Measurements from ENCODE around the gene ADRA1B. TPM values are rescaled to one million over a fixed set of nuclear protein-coding genes. Genes with fewer than 3 reads are reported as not detected.

ADRA1B gene
- polyA plus RNA-seq, 1 experiment, result 0.58 TPM

DNA sequence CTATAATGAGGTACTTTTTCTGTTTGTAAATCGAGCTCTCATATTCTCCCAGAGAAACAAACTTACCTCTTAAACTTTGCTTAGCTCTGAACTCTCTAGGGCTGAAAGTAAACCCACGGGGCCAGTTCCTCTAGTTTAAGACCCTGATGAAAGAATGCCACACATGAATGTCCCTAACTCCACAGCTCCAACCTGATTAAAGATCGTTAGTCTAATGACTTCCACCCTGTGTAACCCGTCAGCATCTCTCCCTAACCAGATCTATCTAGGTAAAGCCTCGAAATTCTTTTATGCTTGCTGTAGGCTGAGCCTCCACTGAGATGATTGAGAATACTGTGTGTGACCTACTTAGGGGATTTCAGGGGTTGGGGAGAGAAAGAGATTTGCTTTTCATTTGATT lies 27.0 kb downstream of the ADRA1B start:
- Histone ChIP-seq H3K9me3 (ENCODE audit: control insufficient read depth, insufficient read depth, low read length) (no peaks in the 10 kb centered on the region), H3K27ac (ENCODE audit: low read depth, low read length) (no peak overlapping the region), H3K4me3 (ENCODE audit: low read depth, low read length) (no peak overlapping the region), H3K27me3 (ENCODE audit: control insufficient read depth, insufficient read depth, low read length) (no peaks in the 10 kb centered on the region)
- POLR2A ChIA-PET, result no interaction called here
- DNase-seq (ENCODE audit: low read depth, low spot score), result no peak
- CTCF ChIA-PET, result no interaction called here
- no peak for TF ChIP-seq CTCF (IDR thresholded peaks at IDR 0.05; ENCODE audit: low read depth, low read length)

GRCh38 chr5:159944056-159944600 lies 27.8 kb downstream of the ADRA1B start:
- no peaks in the 10 kb centered on the region for H3K9me3 ChIP-seq (ENCODE audit: control insufficient read depth, insufficient read depth, low read length)
- CTCF ChIA-PET, result interaction anchor here (0.6 to 1.5 kb wide), 3 partner anchors 22 to 103 kb away, joined by 3 to 5 read pairs (median 3); no protein-coding TSS in a partner anchor
- POLR2A ChIA-PET, result no interaction called here
- no peaks in the 10 kb centered on the region for H3K27me3 ChIP-seq (ENCODE audit: control insufficient read depth, insufficient read depth, low read length)
- no peak for DNase-seq (ENCODE audit: low read depth, low spot score)
- no peak overlapping the region for H3K27ac ChIP-seq (ENCODE audit: low read depth, low read length)
- TF ChIP-seq CTCF (IDR thresholded peaks at IDR 0.05; ENCODE audit: low read depth, low read length), result no peak
- H3K4me3 ChIP-seq (ENCODE audit: low read depth, low read length), result no peak overlapping the region

DNA sequence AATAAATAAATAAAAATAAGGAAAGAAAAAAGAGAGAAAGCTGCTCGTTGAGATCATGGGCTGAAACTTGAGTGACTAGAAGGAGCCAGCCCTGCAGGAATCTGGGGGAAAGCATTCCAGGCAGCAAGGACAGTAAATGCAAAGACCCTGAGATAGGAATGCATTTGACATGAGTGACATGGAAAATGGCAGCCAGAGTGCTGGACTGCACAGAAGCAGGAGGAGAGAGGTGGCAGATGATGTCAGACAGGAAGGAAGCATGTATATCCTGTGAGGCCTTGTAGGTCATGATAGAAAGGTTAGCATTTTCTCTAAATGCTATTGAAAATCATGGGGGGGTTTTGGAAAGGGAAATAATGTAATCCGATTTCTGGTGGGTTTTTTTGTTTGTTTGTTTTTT lies 29.1 kb downstream of the ADRA1B start:
- TF ChIP-seq CTCF (IDR thresholded peaks at IDR 0.05; ENCODE audit: low read depth, low read length), result no peak
- Histone ChIP-seq H3K27me3 (ENCODE audit: control insufficient read depth, insufficient read depth, low read length) (no peaks in the 10 kb centered on the region), H3K27ac (ENCODE audit: low read depth, low read length) (no peak overlapping the region), H3K9me3 (ENCODE audit: control insufficient read depth, insufficient read depth, low read length) (no peaks in the 10 kb centered on the region), H3K4me3 (ENCODE audit: low read depth, low read length) (no peak overlapping the region)
- POLR2A ChIA-PET, result no interaction called here
- DNase-seq (ENCODE audit: low read depth, low spot score), result no peak
- CTCF ChIA-PET, result no interaction called here

GRCh38 chr5:159947708-159948358 lies 31.6 kb downstream of the ADRA1B start:
- no peaks in the 10 kb centered on the region for H3K9me3 ChIP-seq (ENCODE audit: control insufficient read depth, insufficient read depth, low read length)
- DNase-seq (ENCODE audit: low read depth, low spot score), result peak; percentile 59
- TF ChIP-seq CTCF (IDR thresholded peaks at IDR 0.05; ENCODE audit: low read depth, low read length), result no peak
- CTCF ChIA-PET, result interaction anchor here (0.6 to 1.7 kb wide), 5 partner anchors 11 to 74 kb away, joined by 3 to 6 read pairs (median 3); no protein-coding TSS in a partner anchor
- POLR2A ChIA-PET, result interaction anchor here (1.0 to 1.2 kb wide), 3 partner anchors 8 to 35 kb away, joined by 3 to 9 read pairs (median 3); no protein-coding TSS in a partner anchor
- no peaks in the 10 kb centered on the region for H3K27me3 ChIP-seq (ENCODE audit: control insufficient read depth, insufficient read depth, low read length)
- peak overlapping the region; percentile 22 for H3K27ac ChIP-seq (ENCODE audit: low read depth, low read length)
- H3K4me3 ChIP-seq (ENCODE audit: low read depth, low read length), result no peak overlapping the region

GRCh38 chr5:159951387-159951786 lies 35.1 kb downstream of the ADRA1B start:
- Histone ChIP-seq H3K9me3 (ENCODE audit: control insufficient read depth, insufficient read depth, low read length) (no peaks in the 10 kb centered on the region), H3K27me3 (ENCODE audit: control insufficient read depth, insufficient read depth, low read length) (no peaks in the 10 kb centered on the region), H3K27ac (ENCODE audit: low read depth, low read length) (no peak overlapping the region), H3K4me3 (ENCODE audit: low read depth, low read length) (no peak overlapping the region)
- peak; percentile 49 for TF ChIP-seq CTCF (IDR thresholded peaks at IDR 0.05; ENCODE audit: low read depth, low read length)
- CTCF ChIA-PET, result interaction anchor here (0.6 to 1.3 kb wide), 4 partner anchors 50 to 507 kb away, joined by 3 to 5 read pairs (median 3); no protein-coding TSS in a partner anchor
- no peak for DNase-seq (ENCODE audit: low read depth, low spot score)
- POLR2A ChIA-PET, result no interaction called here
